HG03432 (cell line): ENCODE data around the gene TLN1.

Experiments used
- ATAC-seq: cut with Tn5 transposase; IDR thresholded peaks from one replicate; pipeline ENCODE4 v1.9.1; 2021; ENCODE audit warnings: mild to moderate bottlenecking, moderate library complexity; ENCODE audit not compliant: unreplicated experiment

Gene TLN1

GRCh38 chr9:35686222-35687203 lies 45.5 kb downstream of the TLN1 start:
- ATAC-seq: no peak

- no peak for ATAC-seq
Measured at GRCh38 chr9:35685506-35685905, 46.5 kb downstream of the TLN1 start.

DNA sequence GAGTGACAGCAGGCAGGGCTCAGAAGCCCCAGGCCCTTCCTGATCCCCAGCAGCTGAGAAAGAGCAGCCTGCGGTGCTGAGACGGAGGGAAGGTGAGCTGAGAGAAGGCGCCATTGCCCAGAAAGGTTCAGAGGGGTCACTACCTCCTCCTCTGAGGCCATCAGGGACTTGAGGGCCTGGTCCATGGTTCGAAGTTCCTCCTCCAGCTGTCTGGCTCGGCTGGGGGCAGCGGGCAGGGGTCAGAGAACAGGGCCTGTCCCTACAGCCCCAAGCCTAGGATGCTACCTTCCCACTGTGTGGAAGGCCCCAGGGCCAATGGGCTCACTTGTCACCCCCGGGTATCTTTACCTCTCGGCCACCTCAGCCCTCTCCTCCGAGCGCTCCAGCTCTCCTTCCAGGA lies 47.1 kb downstream of the TLN1 start:
- ATAC-seq: no peak

GRCh38 chr9:35683323-35683722 lies 48.7 kb downstream of the TLN1 start:
- ATAC-seq: no peak

DNA sequence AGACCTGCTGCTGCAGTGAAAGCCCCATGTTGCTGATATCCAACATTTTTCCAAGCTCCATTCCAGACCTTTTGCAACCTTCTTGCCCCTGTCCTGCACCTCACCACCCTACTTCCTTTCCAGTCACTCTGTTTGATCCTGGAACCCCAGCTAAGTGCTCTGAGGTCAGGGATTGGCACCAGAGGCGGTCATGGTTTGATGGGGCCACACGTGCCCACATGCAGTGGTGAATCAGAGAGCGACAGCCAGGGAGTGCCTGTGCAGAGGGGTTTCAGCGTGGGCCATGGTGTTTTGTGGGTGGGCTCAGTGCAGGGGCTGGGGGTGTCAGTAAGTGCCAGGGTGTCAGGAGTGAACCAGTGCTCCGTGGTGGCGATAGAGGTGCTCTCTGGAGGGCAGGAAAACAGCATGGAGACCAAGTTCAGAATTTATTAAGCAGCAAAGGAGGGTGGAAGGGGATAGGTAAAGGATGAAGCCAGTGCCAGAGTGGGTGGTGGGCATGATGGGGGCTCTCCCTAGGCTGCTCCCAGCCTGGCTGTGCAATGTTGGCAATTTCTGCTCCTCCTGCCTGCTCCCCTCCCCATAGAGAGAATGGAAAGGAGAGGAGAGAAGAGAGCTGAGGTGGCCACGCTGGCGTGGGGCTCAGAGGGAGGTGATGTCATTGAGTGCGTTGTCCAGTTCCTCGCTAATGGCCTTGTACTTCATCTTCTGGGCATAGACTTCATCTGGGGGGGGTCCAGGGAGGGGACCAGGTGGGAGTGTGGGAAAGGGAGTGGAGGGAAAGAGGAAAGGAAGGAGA lies 49.3 kb downstream of the TLN1 start:
- no peak for ATAC-seq

DNA sequence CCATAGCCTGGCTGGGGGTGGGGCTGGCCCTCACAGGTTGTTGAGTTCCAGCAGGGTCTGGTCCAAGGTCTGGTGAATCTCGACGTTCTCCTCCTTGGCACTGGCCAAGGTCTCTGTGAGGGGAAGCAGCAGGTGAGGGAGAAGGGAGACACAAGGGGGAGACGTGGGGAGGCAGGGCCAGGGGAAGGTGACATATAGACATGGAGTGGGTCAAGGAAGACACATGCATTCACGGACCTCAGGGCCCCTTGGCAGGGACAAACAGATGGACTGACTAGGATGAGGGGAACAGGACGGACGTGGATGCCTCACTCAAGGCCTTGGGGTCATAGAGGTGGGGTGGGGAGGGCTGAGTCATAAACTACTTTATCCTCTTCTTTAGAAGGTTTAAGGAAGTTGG lies 49.9 kb downstream of the TLN1 start:
- ATAC-seq: no peak

DNA sequence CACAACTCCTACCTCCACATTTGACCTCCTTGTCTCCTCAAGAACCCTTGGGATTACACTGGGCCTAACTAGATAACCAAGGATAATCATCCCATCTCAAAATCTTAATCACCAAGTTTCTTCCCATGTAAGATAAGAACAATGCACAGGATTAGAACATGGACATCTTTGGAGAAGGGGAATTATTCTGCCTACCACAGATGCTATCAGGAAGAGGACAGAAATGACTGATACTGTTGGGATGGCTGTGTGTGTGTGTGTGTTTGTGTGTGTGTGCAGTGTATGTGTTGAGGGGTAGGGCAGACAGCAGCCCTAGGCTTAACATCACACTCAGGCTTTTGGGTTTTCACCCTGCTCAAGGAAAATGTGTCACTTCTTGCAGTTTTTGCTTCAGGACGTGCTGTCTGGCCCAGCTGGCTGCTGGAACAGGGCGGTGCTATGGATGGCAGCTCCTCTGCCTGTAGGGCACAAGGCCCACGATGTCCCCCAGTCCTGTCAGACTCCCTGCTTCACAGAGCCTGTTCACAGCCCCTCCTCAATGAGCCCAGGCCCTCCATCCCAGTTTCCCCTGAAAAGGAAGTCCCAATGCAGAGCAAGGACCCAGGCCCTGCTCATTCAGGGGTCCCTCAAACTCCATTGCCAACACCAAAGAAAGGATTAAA lies 50.5 kb downstream of the TLN1 start:
- no peak for ATAC-seq

- peak; percentile 46 for ATAC-seq
Measured at GRCh38 chr9:35680331-35681105, 51.5 kb downstream of the TLN1 start.

- ATAC-seq: no peak
Measured at GRCh38 chr9:35679766-35680330, 52.1 kb downstream of the TLN1 start.

- ATAC-seq: no peak
Measured at GRCh38 chr9:35679091-35679490, 52.9 kb downstream of the TLN1 start.

DNA sequence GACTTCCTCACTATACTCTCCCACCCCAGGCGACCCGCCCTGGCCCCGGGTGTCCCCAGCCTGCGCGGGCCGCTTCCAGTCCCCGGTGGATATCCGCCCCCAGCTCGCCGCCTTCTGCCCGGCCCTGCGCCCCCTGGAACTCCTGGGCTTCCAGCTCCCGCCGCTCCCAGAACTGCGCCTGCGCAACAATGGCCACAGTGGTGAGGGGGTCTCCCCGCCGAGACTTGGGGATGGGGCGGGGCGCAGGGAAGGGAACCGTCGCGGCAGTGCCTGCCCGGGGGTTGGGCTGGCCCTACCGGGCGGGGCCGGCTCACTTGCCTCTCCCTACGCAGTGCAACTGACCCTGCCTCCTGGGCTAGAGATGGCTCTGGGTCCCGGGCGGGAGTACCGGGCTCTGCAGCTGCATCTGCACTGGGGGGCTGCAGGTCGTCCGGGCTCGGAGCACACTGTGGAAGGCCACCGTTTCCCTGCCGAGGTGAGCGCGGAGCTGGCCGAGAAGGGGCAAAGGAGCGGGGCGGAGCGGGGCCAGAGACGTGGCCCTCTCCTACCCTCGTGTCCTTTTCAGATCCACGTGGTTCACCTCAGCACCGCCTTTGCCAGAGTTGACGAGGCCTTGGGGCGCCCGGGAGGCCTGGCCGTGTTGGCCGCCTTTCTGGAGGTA lies 56.1 kb downstream of the TLN1 start:
- no peak for ATAC-seq

DNA sequence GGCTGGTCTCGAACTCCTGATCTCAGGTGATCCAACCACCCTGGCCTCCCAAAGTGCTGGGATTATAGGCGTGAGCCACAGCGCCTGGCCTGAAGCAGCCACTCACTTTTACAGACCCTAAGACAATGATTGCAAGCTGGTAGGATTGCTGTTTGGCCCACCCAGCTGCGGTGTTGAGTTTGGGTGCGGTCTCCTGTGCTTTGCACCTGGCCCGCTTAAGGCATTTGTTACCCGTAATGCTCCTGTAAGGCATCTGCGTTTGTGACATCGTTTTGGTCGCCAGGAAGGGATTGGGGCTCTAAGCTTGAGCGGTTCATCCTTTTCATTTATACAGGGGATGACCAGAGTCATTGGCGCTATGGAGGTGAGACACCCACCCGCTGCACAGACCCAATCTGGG lies 56.8 kb downstream of the TLN1 start:
- no peak for ATAC-seq

DNA sequence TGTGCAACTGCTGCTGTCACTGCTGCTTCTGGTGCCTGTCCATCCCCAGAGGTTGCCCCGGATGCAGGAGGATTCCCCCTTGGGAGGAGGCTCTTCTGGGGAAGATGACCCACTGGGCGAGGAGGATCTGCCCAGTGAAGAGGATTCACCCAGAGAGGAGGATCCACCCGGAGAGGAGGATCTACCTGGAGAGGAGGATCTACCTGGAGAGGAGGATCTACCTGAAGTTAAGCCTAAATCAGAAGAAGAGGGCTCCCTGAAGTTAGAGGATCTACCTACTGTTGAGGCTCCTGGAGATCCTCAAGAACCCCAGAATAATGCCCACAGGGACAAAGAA lies 58.0 kb downstream of the TLN1 start:
- ATAC-seq: no peak

DNA sequence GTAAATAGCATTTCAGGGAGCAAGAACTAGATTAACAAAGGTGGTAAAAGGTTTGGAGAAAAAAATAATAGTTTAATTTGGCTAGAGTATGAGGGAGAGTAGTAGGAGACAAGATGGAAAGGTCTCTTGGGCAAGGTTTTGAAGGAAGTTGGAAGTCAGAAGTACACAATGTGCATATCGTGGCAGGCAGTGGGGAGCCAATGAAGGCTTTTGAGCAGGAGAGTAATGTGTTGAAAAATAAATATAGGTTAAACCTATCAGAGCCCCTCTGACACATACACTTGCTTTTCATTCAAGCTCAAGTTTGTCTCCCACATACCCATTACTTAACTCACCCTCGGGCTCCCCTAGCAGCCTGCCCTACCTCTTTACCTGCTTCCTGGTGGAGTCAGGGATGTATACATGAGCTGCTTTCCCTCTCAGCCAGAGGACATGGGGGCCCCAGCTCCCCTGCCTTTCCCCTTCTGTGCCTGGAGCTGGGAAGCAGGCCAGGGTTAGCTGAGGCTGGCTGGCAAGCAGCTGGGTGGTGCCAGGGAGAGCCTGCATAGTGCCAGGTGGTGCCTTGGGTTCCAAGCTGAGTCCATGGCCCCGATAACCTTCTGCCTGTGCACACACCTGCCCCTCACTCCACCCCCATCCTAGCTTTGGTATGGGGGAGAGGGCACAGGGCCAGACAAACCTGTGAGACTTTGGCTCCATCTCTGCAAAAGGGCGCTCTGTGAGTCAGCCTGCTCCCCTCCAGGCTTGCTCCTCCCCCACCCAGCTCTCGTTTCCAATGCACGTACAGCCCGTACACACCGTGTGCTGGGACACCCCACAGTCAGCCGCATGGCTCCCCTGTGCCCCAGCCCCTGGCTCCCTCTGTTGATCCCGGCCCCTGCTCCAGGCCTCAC lies 58.6 kb downstream of the TLN1 start, which contains the start of gene CA9:
TSS of gene CA9 (plus strand) at position 797 of the 893 bp plus-strand sequence. CDS start at position 829, 32 bp downstream.
- no peak for ATAC-seq

DNA sequence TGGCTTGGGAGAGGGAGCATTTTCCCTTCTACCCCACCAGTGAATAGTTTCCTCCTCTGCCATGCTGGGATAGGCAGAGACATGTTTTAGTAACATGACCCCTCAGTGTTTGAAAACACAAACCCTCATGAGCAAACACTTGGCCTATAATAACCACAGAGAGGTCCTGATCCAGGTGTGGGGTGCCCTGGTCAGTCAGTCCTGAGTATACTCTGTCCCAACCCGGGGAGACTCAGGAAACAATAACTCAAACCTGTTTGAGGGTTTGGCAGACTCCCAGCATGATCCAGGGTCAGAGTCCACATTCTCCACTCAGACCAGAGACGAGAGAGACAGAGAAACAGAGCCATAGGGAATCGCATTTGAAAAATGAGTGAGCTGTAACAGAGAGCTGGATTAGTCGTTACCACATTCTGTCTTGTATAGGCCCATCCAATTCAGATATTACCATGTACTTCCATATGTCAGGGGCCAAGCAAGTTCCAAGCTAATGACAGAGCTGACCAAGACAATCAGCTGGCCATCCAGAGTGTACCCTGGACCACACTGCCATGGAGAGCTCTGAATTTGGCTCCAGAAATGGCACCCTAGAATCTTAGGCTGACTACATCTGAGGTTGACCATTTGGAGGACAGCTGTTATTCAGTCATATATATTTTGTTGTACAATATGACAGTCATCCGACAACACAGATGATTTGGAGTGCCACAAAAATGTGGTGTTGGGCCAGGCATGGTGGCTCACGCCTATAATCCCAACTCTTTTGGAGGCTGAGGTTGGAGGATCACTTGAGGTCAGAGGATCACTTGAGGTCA lies 62.5 kb downstream of the TLN1 start:
- no peak for ATAC-seq

DNA sequence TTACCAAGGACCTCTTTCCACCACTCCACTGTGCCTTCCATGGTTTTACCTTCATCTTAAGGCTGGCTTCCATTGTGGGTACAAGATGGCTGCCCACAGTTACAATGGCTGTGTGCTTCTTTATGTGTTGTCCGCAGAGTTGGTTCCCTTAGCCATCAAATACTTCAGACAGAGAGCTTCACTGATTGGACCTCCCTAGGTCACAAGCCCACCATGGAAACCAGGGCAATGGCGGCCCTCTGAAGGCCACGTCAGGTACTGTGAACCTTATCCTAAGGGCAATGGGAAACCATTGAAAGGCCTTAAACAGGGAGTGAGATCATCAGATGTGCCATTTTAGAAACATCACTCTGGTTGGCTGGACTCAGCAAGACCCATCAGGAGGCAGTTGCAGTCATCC lies 64.1 kb downstream of the TLN1 start:
- ATAC-seq: no peak

GRCh38 chr9:35666549-35666948 lies 65.4 kb downstream of the TLN1 start:
- ATAC-seq: no peak

- no peak for ATAC-seq
Measured at GRCh38 chr9:35666045-35666444, 66.0 kb downstream of the TLN1 start.
